Sigmoid colon (tissue), 4 donors: ENCODE results near the gene GRHPR.

Source experiments
- EP300 ChIP-seq, 4 donors: sonication (generic); formaldehyde crosslinking; IDR thresholded peaks; one replicate each; pipeline ENCODE4 v1.6.1; 2017; ENCODE audit warnings: antibody characterized with exemption in 4 of 4
- POLR2AphosphoS5 ChIP-seq, 4 donors: sonication (generic); formaldehyde crosslinking; IDR thresholded peaks; one replicate each; pipeline ENCODE4 v1.6.1; 2017; ENCODE audit warnings: antibody characterized with exemption in 4 of 4
- TF ChIP-seq, protein P1 (sequence below), 4 experiments: fragments of 450-650 bp in 3 of 4; fragments of 200-600 bp in 1 of 4; IDR thresholded peaks; one replicate each; pipeline ENCODE4 v1.5.1; 2016 to 2019; ENCODE audit warnings: antibody characterized with exemption in 4 of 4, mild to moderate bottlenecking in 3 of 4, moderate library complexity in 2 of 4

DNA sequence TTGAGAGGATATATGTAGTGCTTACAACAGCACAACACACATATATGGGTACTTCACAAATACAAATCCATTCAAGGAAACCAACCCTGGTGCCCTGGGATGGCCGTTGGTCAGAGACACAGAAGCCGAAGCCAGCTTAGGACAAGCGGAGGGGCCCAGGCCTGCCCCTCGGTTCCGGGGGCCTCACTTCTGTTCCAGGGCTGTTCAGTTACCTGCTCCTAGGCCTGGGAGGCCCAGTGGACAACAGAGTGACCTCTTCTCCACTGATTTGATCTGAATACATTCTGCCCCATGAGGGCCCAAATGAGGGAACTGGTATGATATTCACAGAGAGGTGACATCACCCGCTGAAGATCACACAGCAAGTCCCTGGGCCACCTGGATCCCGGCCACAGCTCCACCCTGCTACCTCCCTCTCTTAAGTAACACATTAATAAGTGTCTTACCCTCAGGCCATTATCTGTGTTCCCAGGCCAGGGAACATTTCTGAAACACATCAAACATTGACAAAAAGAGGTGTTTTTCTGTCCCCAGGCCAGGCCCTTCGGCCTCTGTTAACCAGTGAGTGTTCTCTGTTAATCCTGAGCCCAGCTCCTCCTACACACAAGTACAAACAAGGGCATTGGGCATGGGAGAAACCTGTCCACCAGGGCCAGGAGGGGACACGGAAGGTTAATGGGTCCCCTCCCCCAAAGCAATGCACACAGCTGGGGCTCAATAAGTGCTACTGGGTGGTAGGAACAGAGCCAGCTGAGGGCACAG is 4.5 kb upstream of the GRHPR start:
- TF ChIP-seq, protein P1, sequence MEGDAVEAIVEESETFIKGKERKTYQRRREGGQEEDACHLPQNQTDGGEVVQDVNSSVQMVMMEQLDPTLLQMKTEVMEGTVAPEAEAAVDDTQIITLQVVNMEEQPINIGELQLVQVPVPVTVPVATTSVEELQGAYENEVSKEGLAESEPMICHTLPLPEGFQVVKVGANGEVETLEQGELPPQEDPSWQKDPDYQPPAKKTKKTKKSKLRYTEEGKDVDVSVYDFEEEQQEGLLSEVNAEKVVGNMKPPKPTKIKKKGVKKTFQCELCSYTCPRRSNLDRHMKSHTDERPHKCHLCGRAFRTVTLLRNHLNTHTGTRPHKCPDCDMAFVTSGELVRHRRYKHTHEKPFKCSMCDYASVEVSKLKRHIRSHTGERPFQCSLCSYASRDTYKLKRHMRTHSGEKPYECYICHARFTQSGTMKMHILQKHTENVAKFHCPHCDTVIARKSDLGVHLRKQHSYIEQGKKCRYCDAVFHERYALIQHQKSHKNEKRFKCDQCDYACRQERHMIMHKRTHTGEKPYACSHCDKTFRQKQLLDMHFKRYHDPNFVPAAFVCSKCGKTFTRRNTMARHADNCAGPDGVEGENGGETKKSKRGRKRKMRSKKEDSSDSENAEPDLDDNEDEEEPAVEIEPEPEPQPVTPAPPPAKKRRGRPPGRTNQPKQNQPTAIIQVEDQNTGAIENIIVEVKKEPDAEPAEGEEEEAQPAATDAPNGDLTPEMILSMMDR (IDR thresholded peaks at IDR 0.05), result no peak
- TF ChIP-seq POLR2AphosphoS5 (IDR thresholded peaks at IDR 0.05) (no peak), EP300 (IDR thresholded peaks at IDR 0.05) (no peak)
